Left kidney (tissue), 8 donors: ENCODE data around the gene SNRNP27. TPM values are rescaled to one million over a fixed set of nuclear protein-coding genes. Genes with fewer than 3 reads are reported as not detected.
"Not testable (repeated sequence)": the region's sequence is repeated elsewhere in the genome, so short reads cannot be mapped to it uniquely, and the experiment has no call there.

Experiments
- DNase-seq: peaks from one replicate; pipeline ENCODE4 v3.0.0-alpha.2; 2013
- long read RNA-seq, 8 donors: transcript quantifications; one replicate each; lab custom pipeline, GENCODE V29; 2026
- polyA plus RNA-seq: library from polyadenylated mRNA; unstranded; fragments of 120-200 nt; gene quantifications from one replicate; pipeline ENCODE4 v1.2.1, GENCODE V29; 2013; ENCODE audit not compliant: insufficient read length

SNRNP27 gene, protein sequence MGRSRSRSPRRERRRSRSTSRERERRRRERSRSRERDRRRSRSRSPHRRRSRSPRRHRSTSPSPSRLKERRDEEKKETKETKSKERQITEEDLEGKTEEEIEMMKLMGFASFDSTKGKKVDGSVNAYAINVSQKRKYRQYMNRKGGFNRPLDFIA
- 74.1 TPM for polyA plus RNA-seq
- long read RNA-seq, donor 1, transcript SNRNP27-201 (6 exons, 1,802 nt): major isoform, 23 of 29 reads
- long read RNA-seq, donor 1, transcript SNRNP27-203 (7 exons, 766 nt): minor isoform, 6 of 29 reads
- long read RNA-seq, donor 1, partial matches to known transcripts: 0 of 29 reads
- long read RNA-seq, donor 1, other reads (novel, unspliced or antisense): 0 of 29 reads
- long read RNA-seq, donor 2, transcript SNRNP27-201 (6 exons, 1,802 nt): major isoform, 31 of 32 reads
- long read RNA-seq, donor 2, partial matches to known transcripts: 0 of 32 reads
- long read RNA-seq, donor 2, other reads (novel, unspliced or antisense): 0 of 32 reads
- long read RNA-seq, donor 3, transcript SNRNP27-201 (6 exons, 1,802 nt): major isoform, 18 of 18 reads
- long read RNA-seq, donor 3, partial matches to known transcripts: 0 of 18 reads
- long read RNA-seq, donor 3, other reads (novel, unspliced or antisense): 0 of 18 reads
- long read RNA-seq, donor 4, partial matches to known transcripts: 0 of 1 reads
- long read RNA-seq, donor 4, other reads (novel, unspliced or antisense): 0 of 1 reads
- long read RNA-seq, donor 5, transcript SNRNP27-201 (6 exons, 1,802 nt): major isoform, 52 of 59 reads
- long read RNA-seq, donor 5, transcript SNRNP27-203 (7 exons, 766 nt): minor isoform, 7 of 59 reads
- long read RNA-seq, donor 5, partial matches to known transcripts: 0 of 59 reads
- long read RNA-seq, donor 5, other reads (novel, unspliced or antisense): 0 of 59 reads
- long read RNA-seq, donor 6, transcript SNRNP27-201 (6 exons, 1,802 nt): major isoform, 16 of 30 reads
- long read RNA-seq, donor 6, partial matches to known transcripts: 12 of 30 reads
- long read RNA-seq, donor 6, other reads (novel, unspliced or antisense): 0 of 30 reads
- long read RNA-seq, donor 7, transcript SNRNP27-203 (7 exons, 766 nt): minor isoform, 5 of 46 reads
- long read RNA-seq, donor 7, transcript SNRNP27-201 (6 exons, 1,802 nt): major isoform, 41 of 46 reads
- long read RNA-seq, donor 7, partial matches to known transcripts: 0 of 46 reads
- long read RNA-seq, donor 7, other reads (novel, unspliced or antisense): 0 of 46 reads
- long read RNA-seq, donor 8, transcript SNRNP27-201 (6 exons, 1,802 nt): major isoform, 13 of 14 reads
- long read RNA-seq, donor 8, partial matches to known transcripts: 0 of 14 reads
- long read RNA-seq, donor 8, other reads (novel, unspliced or antisense): 0 of 14 reads

DNA sequence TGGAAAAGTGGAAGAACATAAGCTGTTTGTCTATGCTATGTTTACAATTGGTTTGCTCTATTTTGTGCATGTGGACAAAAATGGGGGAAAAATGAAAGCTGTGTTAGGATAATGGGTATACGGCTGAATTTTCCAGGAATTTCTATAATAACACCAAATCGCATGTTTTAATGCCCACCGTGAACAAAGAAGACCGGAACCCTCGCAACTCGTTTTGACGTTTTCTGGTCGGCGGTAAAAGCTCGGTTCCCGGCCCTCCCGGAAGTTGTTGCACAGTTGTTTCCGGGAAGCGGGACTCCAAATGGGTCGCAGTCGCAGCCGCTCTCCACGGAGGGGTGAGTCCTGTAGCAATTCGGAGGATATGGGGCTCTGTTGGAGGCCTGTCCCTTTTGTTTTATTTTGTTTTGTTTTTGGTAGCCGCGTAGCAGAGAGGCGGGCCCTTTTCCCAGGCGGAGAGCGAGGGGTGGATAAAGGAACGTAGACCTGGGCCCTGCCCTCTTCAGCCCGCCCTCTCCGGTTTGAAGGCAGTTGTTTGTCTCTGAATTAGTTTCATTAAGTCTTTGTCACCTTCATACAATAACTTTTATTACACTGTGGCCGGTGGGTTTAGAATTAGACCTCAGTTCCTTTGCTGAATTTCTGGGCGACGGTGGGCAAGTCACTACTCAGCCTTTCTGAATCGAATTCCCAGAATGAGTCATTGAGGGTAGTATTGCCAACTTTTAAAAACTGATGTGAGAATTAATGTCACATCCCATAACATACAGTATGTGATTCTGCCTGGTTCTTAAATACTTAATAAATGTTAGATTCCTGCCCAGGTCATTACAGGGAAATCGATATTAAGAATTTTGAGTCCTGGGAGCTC is at the start of gene SNRNP27:
TSS of gene SNRNP27 (plus strand) at position 273 of the 868 bp plus-strand sequence. CDS start at position 302, 29 bp downstream.
- peak; percentile 85 for DNase-seq

DNA sequence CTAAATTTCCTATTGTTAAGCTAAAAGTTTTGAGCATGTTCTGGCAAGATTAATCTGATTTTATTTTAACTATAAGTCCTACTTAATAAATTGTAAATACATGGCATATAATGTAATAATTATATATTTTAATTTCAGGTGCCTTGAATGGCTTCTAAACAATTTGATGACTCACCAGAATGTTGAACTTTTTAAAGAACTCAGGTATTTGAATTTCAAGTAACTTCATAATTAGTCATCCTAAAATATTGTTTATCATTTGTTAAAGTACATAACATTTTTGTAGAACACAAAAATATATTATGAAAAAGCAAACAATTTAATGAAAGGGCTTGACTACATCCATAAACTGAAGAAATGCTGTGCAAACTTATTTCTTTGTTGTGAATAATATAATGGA is 49.8 kb upstream of the SNRNP27 start:
- no peak for DNase-seq

DNA sequence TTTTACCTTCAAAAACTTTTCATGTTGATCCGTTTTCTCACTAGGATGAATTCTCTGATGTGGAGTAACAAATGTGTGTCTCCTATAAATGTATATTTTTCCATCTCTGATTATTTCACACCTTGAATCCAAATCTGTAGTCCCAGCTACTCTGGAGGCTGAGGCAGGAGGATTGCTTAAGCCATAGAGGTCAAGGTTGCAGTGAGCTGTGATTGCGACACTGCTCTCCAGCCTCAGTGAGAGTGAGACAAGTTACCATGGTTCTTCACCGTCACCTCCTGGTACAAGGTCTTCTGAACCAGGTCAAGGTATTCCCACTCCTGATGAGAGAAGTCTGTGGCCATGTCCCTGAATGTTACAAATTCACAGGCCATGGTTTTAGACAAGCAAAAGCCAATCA is 49.2 kb upstream of the SNRNP27 start:
- no peak for DNase-seq

DNA sequence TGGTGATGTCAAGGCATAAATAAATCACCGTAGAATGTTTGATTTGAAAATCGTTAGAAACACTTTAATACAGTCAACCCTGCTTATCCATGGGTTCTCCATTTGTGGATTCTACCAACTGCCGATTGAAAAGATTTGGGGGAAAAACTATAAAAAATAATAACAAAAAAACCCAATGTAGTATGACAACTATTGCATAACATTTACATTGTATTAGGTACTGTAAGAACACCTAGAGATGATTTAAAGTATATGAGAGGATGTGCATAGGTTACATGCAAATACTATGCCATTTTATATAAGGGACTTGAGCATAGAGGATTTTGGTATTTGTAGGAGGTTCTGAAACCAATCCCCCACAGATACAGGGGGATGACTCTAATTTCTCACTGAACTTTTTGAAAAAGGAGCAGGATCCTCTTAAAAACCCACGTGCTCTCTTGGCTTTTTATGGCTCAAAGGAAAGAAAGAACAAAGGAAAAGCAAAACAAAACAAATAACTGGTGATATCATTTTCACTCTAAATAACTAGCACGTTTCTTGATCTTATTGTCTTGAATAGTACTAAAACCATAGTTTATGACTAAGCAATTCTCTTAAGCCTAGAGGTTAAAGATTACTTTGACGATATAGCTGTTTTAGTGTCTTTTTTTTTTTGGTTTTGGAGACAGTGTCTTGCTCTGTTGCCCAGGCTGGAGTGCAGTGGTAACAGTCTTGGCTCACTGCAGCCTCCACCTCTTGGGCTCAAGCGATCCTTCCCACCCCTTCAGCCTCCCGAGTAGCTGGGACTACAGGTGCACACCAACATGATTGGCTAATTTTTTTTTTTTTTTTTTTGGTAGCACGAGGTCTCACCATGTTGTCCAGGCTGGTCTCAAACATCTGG is 47.3 kb upstream of the SNRNP27 start:
- DNase-seq: no peak

DNA sequence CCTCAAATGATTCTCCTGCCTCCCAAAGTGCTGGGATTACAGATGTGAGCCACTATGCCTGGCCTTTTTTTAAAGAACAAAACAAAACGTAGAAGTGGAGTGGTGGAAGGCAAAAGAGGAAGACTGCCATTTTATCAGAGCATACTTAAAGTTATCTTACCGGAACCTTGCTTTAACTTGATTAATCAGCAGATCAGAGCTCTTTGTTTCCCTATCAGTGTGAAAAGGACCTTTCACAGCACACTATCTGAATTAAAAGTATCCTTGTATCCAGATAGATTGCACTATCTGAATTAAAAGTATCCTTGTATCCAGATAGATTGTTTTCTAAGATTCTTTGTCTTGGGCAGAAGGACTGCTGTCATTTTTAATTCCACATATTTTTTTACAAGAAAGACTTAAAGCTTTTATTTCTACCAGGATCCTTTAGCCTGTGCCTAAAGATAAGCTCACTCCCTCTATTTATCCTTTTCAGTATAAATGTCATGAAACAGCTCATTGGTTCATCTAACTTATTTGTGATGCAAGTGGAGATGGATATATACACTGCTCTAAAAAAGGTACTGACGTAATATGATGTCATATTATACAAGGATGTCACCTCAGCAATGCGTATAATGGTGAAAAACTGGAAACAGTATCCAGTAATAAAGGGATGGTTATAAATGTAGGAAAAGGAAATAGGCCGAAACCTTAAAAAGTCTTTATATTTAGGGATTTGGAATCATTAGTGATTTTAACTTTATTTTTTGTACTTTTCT is 46.5 kb upstream of the SNRNP27 start:
- DNase-seq: no peak

DNA sequence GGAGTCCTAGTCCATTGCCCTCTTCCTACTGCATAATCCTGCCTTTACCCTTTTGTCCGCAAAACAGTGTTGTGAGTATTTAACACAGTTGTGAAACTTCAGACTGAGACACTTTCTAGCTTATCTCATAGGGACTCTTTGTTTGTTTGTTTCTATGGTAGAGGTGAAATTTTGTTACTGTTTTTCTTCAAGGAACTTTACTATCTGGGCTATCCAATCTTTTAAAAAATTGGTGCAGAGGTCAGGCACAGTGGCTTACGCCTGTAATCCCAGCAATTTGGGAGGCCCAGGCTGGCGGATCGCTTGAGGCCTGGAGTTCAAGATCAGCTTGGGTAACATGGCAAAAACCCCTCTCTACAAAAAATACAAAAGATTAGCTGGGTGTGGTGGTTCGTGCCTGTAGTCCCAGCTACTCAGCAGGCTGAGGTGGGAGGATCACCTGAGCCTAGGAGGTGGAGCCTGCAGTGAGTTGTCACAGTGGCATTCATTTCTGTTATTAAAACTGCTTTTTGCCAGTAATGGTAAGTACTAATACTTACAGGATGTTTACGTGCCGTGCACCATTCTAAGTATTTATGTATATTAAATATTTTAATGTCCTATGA is 45.5 kb upstream of the SNRNP27 start:
- no peak for DNase-seq

DNA sequence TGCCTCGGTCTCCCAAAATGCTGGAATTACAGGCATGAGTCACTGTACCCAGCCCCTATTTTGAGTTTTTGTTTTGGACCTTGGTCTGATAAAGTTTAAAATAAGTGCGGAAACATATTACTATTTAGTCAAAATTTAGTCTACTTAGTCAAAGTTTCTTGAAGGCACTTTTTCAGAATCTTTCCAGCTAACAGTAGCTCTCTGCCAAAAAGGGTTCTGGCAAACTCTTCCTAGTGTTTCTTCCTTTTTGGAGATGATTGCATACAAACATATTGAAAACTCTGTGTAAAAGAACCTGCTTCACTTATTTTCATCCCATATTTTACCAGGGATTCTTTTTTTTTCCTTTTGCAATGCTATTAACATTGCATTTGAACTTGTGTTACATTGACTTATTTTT is 35.5 kb upstream of the SNRNP27 start:
- DNase-seq: no peak

DNA sequence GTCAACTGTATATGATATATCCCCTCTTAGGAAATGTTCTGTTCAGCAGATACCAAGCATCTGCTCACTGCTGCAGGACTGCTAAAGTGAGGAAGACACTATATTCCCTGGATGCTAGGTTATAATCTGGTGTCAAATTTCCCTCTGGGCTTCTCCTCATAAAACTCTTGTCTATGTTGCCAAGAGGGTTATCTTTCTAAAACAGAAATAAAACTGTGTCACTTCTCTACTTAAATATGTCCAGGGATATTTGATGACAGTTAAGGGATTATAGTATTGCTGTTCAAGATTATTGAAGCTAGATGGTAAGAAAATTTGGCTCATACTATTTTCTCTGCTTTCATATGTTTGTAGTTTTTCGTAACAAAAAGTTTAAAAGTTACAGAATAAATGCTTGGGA is 30.5 kb upstream of the SNRNP27 start:
- DNase-seq: no peak

DNA sequence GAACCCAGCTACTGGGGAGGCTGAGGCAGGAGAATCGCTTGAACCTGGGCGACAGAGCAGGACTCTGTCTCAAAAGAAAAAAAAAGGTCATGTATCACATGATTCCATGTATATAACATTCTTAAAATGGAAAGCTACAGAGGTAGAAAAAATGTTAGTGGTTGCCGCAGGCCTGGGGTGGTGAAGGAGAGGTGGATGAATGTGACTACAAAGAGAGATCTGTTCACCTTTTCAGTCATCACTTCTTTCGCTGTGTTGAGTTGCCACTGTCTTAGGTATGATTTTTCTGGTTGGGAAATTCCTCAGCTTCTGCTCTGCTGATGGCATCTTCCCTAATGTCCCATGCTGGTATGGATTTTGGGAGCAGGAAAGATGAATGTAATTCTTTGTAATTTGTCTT is 5.3 kb upstream of the SNRNP27 start:
- DNase-seq: no peak

DNA sequence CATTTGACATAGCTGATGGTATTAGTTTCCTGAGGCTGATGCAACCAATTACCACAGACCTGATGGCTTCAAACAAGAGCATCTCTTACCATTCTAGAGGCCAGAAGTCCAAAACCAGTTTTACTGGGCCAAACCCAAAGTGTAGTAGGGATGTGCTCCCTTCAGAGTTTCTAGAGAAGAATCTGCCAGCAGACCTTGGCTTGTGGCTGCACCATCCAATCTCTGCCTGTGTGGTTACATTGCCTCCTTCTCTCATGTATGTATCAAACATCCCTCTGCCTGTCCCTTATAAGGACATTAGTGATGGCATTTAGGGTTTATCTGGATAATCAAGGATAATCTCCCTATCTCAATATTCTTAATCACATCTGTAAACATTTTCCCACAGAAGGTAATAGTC is 4.5 kb upstream of the SNRNP27 start:
- no peak for DNase-seq

DNA sequence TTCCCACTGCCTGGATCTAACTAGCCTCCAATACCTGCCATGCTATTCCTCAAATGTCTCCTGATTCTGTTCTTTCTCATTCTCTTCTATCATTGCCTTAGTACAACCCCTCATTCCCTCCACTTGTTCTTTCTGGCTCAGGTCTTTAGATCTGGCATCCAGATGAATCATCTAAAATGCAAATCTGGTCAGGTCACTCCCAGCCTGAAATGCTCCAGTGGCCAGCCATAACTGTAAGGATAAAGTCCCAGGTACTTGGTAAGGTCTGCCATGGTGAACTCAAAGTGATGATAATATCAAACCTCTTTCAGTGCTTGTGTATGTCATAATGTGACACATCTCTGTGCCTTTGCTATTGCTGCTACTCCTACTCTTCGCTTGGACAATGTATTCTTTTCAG is 2.9 kb upstream of the SNRNP27 start:
- DNase-seq: no peak

DNA sequence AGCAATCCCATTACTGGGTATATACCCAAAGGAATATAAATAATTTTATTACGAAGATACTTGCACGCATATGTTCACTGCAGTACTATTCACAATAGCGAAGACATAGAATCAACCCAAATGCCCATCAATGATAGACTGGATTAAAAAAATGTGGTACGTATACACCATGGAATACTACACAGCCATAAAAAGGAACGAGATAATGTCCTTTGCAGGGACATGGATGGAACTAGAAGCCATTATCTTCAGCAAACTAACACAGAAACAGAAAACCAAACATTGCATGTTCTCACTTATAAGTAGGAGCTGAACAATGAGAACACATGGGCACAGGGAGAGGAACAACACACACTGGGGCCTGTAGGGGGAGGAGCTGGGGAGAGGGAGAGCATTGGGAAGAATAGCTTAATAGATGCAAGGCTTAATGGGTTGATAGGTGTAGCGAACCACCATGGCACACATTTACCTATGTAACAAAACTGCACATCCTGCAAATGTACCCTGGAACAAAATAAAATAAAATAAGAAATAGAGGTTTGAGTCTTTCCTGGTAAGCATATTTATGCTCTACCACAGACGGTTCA is 825 bp upstream of the SNRNP27 start:
- not testable (repeated sequence) for DNase-seq

DNA sequence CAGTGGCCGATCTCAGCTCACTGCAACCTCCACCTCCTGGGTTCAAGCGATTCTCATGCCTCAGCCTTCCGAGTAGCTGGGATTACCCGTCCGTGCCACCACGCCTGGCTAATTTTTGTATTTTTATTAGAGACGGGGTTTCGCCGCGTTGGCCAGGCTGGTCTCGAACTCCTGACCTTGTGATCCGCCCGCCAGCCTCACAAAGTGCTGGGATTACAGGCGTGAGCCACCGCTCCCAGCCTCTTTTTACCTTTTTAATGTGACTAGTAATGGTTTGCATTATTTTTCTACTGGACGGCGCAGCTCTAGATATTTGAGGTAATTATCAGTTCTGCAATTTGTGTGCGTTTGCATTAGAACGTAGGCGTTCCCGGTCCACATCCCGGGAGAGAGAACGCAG is 981 bp downstream of the SNRNP27 start:
- not testable (repeated sequence) for DNase-seq

DNA sequence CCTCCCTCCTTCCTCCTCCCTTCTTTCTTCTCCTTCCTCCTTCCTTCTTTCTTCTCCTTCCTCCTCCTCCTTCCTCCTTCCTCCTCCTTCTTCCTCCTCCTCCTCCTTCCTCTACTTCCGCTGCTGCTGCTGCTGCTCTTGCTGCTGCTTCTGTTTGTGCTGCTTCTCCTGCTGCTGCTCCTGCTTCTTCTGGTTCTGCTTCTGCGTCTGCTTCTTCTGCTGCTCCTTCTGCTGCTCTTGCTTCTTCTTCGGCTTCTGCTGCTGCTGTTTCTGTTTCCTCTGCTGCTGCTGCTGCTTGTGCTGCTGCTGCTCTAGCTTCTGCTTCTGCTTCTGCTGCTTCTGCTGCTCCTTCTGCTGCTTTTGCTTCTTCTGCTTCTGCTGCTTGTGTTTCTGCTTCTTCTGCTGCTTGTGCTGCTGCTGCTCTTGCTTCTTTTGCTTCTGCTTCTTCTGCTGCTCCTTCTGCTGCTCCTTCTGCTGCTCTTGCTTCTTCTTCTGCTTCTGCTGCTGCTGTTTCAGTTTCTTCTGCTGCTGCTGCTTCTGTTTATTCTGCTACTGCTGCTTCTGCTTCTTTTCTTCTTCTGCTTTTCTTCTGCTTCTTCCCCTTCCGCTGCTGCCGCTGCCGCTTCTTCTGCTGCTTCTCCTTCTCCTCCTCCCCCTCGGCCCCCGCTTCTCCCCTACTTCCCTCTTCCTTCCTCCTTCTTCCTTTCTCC is 8.6 kb downstream of the SNRNP27 start:
- no peak for DNase-seq

DNA sequence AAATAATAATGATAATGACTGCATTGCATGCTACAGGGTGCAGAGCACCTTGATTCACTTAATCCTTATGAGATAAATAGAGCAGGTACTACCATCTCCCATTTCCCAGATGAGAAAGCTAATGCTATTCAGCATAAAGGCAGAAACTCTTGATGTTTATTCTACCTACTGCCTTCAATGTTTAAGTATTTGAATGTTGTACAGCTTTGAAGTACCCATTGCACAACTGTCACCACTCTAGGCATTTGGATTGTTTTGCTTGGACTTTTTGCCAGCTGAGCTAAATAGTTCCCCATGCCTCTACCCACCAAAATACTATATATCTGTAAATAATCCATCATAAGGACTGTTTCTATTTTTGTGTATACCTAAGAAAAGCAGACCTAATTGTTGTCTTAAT is 13.5 kb downstream of the SNRNP27 start:
- no peak for DNase-seq

DNA sequence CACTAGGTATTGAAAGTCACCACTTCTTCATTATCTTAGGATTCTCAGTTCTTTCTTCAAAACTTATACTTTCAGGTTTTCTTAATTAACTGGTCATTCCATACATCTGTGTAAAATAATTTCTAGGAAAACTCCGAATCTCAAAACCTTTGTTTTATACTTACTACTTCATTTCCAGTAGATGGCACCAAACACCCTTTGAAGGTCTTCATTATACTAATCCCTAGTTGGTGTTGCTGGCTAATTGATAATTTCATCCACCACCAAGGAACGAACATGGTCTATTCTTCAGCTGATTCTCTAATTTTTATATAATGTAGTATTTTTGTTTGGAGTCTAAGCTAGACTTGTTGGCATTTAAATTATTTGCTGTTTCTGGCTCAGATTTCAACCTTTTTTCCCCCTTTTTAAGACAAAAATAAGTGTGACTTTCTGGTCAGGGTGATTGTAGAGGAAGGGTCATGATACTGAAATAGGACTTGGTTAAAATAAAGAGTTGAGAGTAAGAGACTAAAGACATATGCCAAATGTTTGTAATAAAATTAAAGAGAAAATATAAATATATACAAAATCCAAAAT is 18.3 kb downstream of the SNRNP27 start:
- DNase-seq: peak; percentile 68
